Esophagus muscularis mucosa (tissue), 4 donors: ENCODE data around the gene SOST. TPM values are rescaled to one million over a fixed set of nuclear protein-coding genes. Genes with fewer than 3 reads are reported as not detected.

ENCODE experiments used
- DNase-seq: peaks from one replicate; pipeline ENCODE4 v3.0.0-alpha.2; 2017; ENCODE audit errors: extremely low spot score
- H3K27ac ChIP-seq, 4 donors: fragments of 200-600 bp; sonication (generic); replicated peaks in 1 of 4; 1 replicate in 3 of 4; 2 replicates in 1 of 4; pipeline ENCODE4 v1.5.1; 2016 to 2019; ENCODE audit warnings: mild to moderate bottlenecking in 1 of 4
- H3K27me3 ChIP-seq, 4 donors: fragments of 200-600 bp; sonication (generic); one replicate each; pipeline versions ENCODE4 v1.5.1 to v1.6.0; 2016 to 2019
- H3K36me3 ChIP-seq, 4 donors: fragments of 200-600 bp; sonication (generic); one replicate each; pipeline ENCODE4 v1.5.1; 2016 to 2019
- H3K4me1 ChIP-seq, 4 donors: fragments of 200-600 bp; sonication (generic); one replicate each; pipeline ENCODE4 v1.5.1; 2016 to 2019
- H3K4me3 ChIP-seq, 4 donors: fragments of 200-600 bp; sonication (generic); 1 replicate in 2 of 4; 2 replicates in 2 of 4; pipeline ENCODE4 v1.5.1; 2016 to 2019; ENCODE audit warnings: mild to moderate bottlenecking in 4 of 4, moderate library complexity in 1 of 4
- H3K9me3 ChIP-seq, 4 donors: fragments of 200-600 bp; sonication (generic); 1 replicate in 3 of 4; 2 replicates in 1 of 4; pipeline ENCODE4 v1.5.1; 2016 to 2019
- EP300 ChIP-seq: sonication (generic); formaldehyde crosslinking; IDR thresholded peaks from one replicate; pipeline ENCODE4 v1.6.1; 2017; ENCODE audit warnings: antibody characterized with exemption
- POLR2A ChIP-seq: fragments of 450-650 bp; IDR thresholded peaks from one replicate; pipeline ENCODE4 v1.6.1; 2017; ENCODE audit warnings: antibody characterized with exemption, moderate library complexity, mild to moderate bottlenecking, low read depth
- POLR2AphosphoS5 ChIP-seq, 2 donors: sonication (generic); formaldehyde crosslinking; IDR thresholded peaks; one replicate each; pipeline ENCODE4 v1.6.1; 2017; ENCODE audit warnings: antibody characterized with exemption in 2 of 2
- WGBS: methylation state at CpG from one replicate; pipeline ENCODE4 v1.1.5; 2018; 5-methylcytosine and 5-hydroxymethylcytosine counted together
- intact Hi-C: fragments of 100-400 bp; cut with DNase I; formaldehyde crosslinking; loops from one replicate; pipeline ENCODE4 v1.15.1; 2023
- total RNA-seq, 4 donors: library from RNA; depleted of rRNA; stranded (reverse); fragments of >200 nt; gene quantifications; one replicate each; pipeline versions ENCODE4 v1.1.0 to v1.2.1, GENCODE V29; 2016
- TF ChIP-seq, protein P1 (sequence below), 3 experiments: fragments of 200-600 bp in 2 of 3; fragments of 450-650 bp in 1 of 3; sonication (generic) in 2 of 3; IDR thresholded peaks; one replicate each; pipeline ENCODE4 v1.5.1; 2017 to 2019; ENCODE audit warnings: antibody characterized with exemption in 3 of 3, mild to moderate bottlenecking in 2 of 3, moderate library complexity in 1 of 3

Gene SOST
- total RNA-seq, 4 donors from 2014 or later: not detected

GRCh38 chr17:43753493-43754129 lies 5.0 kb downstream of the SOST start:
- Histone ChIP-seq H3K27ac (no peak overlapping the region), H3K4me1 (peaks cover 9 to 11% (median 10%) of the 10 kb centered on the region in 4 donors), H3K4me3 (no peak overlapping the region), H3K36me3 (no peaks in the 10 kb centered on the region), H3K27me3 (peaks cover 0 to 81% (median 12%) of the 10 kb centered on the region in 4 donors), H3K9me3 (no peaks in the 10 kb centered on the region)
- WGBS: 69% methylated on average over 5 of the region's 5 CpGs
- TF ChIP-seq, protein P1, sequence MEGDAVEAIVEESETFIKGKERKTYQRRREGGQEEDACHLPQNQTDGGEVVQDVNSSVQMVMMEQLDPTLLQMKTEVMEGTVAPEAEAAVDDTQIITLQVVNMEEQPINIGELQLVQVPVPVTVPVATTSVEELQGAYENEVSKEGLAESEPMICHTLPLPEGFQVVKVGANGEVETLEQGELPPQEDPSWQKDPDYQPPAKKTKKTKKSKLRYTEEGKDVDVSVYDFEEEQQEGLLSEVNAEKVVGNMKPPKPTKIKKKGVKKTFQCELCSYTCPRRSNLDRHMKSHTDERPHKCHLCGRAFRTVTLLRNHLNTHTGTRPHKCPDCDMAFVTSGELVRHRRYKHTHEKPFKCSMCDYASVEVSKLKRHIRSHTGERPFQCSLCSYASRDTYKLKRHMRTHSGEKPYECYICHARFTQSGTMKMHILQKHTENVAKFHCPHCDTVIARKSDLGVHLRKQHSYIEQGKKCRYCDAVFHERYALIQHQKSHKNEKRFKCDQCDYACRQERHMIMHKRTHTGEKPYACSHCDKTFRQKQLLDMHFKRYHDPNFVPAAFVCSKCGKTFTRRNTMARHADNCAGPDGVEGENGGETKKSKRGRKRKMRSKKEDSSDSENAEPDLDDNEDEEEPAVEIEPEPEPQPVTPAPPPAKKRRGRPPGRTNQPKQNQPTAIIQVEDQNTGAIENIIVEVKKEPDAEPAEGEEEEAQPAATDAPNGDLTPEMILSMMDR (IDR thresholded peaks at IDR 0.05): no peak
- TF ChIP-seq POLR2A: no peak
- TF ChIP-seq POLR2AphosphoS5 (IDR thresholded peaks at IDR 0.05): no peak
- TF ChIP-seq EP300: no peak
- intact Hi-C loops: no loop called here
- no peak for DNase-seq

DNA sequence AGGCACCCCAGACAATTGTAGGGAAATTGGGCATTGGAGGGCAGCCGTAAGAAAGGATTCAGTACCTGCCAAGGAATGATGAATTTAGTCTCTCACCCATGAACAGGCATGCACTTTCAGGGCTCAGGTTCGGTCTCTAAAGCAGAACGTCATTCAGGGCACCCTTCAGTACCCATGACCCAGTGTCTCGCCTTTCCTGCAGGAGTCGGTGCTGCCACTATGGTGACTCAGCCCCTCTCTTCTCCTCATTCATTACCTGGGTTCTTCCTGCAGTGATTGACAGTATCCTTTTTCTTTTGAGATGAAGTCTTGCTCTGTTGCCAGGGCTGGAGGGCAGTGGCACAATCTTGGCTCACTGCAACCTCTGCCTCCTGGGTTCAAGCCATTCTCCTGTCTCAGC lies 8.4 kb downstream of the SOST start:
- H3K27ac ChIP-seq: no peak overlapping the region
- intact Hi-C loops: no loop called here
- H3K36me3 ChIP-seq: no peaks in the 10 kb centered on the region
- WGBS: 78% methylated on average over 5 of the region's 5 CpGs
- H3K27me3 ChIP-seq: peaks cover 0 to 53% (median 4%) of the 10 kb centered on the region in 4 donors
- H3K9me3 ChIP-seq: no peaks in the 10 kb centered on the region
- TF ChIP-seq POLR2AphosphoS5 (IDR thresholded peaks at IDR 0.05) (no peak), EP300 (no peak), POLR2A (no peak)
- TF ChIP-seq, protein P1 (IDR thresholded peaks at IDR 0.05): no peak
- H3K4me3 ChIP-seq: no peak overlapping the region
- H3K4me1 ChIP-seq: peaks cover 3 to 4% (median 4%) of the 10 kb centered on the region in 4 donors
- no peak for DNase-seq

DNA sequence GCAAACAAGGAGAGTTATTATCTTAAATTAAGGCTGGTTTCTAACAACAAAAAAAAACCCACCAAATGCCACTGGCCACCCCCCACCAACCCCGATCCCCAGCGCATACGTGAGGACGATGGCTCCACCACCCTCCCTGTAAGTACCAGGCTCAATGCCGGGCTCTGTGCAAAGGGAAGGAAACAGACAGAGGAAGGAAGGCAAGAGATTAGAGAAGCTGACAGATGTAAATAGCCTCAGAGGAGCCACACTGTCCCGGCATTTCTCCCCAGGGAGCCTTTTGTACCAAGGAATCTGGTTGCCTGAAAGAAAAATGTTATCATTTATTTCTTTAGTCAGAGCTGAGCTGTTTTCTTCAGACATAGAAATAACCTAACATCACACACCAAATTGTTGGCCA lies 13.1 kb downstream of the SOST start:
- H3K27me3 ChIP-seq: peaks cover 0 to 35% (median 0%) of the 10 kb centered on the region in 4 donors
- H3K27ac ChIP-seq: no peak overlapping the region
- intact Hi-C loops: no loop called here
- H3K36me3 ChIP-seq: no peaks in the 10 kb centered on the region
- H3K4me3 ChIP-seq: no peak overlapping the region
- no peak for TF ChIP-seq EP300
- 33% methylated on average over 6 of the region's 6 CpGs for WGBS
- no peaks in the 10 kb centered on the region for H3K4me1 ChIP-seq
- DNase-seq: no peak
- no peaks in the 10 kb centered on the region for H3K9me3 ChIP-seq

GRCh38 chr17:43741636-43742035 lies 17.0 kb downstream of the SOST start:
- 87% methylated on average over 5 of the region's 5 CpGs for WGBS
- intact Hi-C loops: no loop called here
- H3K27me3 ChIP-seq: peaks cover 0 to 22% (median 0%) of the 10 kb centered on the region in 4 donors
- no peak for DNase-seq
- no peaks in the 10 kb centered on the region for H3K4me1 ChIP-seq
- TF ChIP-seq POLR2A (no peak), POLR2AphosphoS5 (IDR thresholded peaks at IDR 0.05) (no peak), EP300 (no peak)
- TF ChIP-seq, protein P1 (IDR thresholded peaks at IDR 0.05): no peak
- no peaks in the 10 kb centered on the region for H3K9me3 ChIP-seq
- H3K36me3 ChIP-seq: no peaks in the 10 kb centered on the region
- H3K4me3 ChIP-seq: no peak overlapping the region
- no peak overlapping the region for H3K27ac ChIP-seq

DNA sequence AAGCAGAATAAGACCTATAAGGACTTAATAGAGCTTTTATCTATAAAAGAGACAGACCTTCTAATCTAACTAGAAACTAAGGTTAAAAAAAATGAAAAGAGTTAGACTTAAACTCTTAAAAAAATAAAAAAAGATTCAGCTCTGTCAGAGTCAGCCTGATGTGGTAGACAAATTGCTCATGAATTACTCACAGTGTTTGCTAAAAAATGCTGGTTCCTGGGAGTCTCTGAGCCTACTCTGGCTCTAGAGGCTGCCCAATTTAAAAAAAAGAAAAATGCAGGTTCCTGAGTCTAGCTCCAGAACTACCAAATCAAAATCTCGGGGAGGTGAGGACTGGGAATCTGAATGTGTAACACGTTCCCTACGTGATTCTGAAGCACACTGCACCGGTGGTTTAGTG lies 18.1 kb downstream of the SOST start:
- Histone ChIP-seq H3K9me3 (no peaks in the 10 kb centered on the region), H3K4me1 (no peaks in the 10 kb centered on the region), H3K27ac (no peak overlapping the region), H3K4me3 (no peak overlapping the region), H3K36me3 (no peaks in the 10 kb centered on the region), H3K27me3 (peaks cover 0 to 16% (median 0%) of the 10 kb centered on the region in 4 donors)
- WGBS: 80% methylated on average over 4 of the region's 4 CpGs
- intact Hi-C loops: no loop called here
- DNase-seq: no peak
- TF ChIP-seq, protein P1 (IDR thresholded peaks at IDR 0.05): no peak
- TF ChIP-seq EP300 (no peak), POLR2A (no peak), POLR2AphosphoS5 (IDR thresholded peaks at IDR 0.05) (no peak)
